ENCODE measurements around the gene PPP1R9A.

The PPP1R9A gene

GRCh38 chr7:95172420-95172819 is 265.0 kb downstream of the PPP1R9A start:
- no peak overlapping the region for H3K27ac ChIP-seq
- TF ChIP-seq ZFX (IDR thresholded peaks at IDR 0.05) (no peak), CTCF (conservative IDR thresholded peaks at IDR 0.05) (no peak)

- no peak overlapping the region for H3K27ac ChIP-seq
- TF ChIP-seq CTCF (conservative IDR thresholded peaks at IDR 0.05) (peak; percentile 65), ZFX (IDR thresholded peaks at IDR 0.05) (no peak)
These were observed 283.1 kb downstream of the PPP1R9A start for GRCh38 chr7:95190515-95190914.

GRCh38 chr7:95191795-95192194 is 284.4 kb downstream of the PPP1R9A start:
- no peak overlapping the region for H3K27ac ChIP-seq
- TF ChIP-seq ZFX (IDR thresholded peaks at IDR 0.05): no peak
- no peak for TF ChIP-seq CTCF (conservative IDR thresholded peaks at IDR 0.05)

GRCh38 chr7:95198863-95199262 is 291.5 kb downstream of the PPP1R9A start:
- TF ChIP-seq ZFX (IDR thresholded peaks at IDR 0.05) (no peak), CTCF (conservative IDR thresholded peaks at IDR 0.05) (no peak)
- no peak overlapping the region for H3K27ac ChIP-seq

GRCh38 chr7:95199779-95200558 is 292.6 kb downstream of the PPP1R9A start:
- no peak overlapping the region for H3K27ac ChIP-seq
- TF ChIP-seq ZFX (IDR thresholded peaks at IDR 0.05): no peak
- TF ChIP-seq CTCF (conservative IDR thresholded peaks at IDR 0.05): peak; percentile 88

GRCh38 chr7:95200741-95201140 is 293.3 kb downstream of the PPP1R9A start:
- H3K27ac ChIP-seq: no peak overlapping the region
- TF ChIP-seq CTCF (conservative IDR thresholded peaks at IDR 0.05): no peak
- no peak for TF ChIP-seq ZFX (IDR thresholded peaks at IDR 0.05)

- no peak overlapping the region for H3K27ac ChIP-seq
- TF ChIP-seq ZFX (IDR thresholded peaks at IDR 0.05) (no peak), CTCF (conservative IDR thresholded peaks at IDR 0.05) (no peak)
These were observed 294.3 kb downstream of the PPP1R9A start for GRCh38 chr7:95201727-95202126.
